Activated CD4-positive, CD25-positive, alpha-beta regulatory T cell treated with anti-CD3 and anti-CD28 coated beads, Interleukin-2, amount 50 U/mL, for 72 hours (primary cell): ENCODE measurements around the gene ARHGAP33.
"Not testable (repeated sequence)": the region's sequence is repeated elsewhere in the genome, so short reads cannot be mapped to it uniquely, and the experiment has no call there.

Experiments used
- DNase-seq: peaks from one replicate; pipeline ENCODE4 v3.0.0; 2021

The ARHGAP33 gene

DNA sequence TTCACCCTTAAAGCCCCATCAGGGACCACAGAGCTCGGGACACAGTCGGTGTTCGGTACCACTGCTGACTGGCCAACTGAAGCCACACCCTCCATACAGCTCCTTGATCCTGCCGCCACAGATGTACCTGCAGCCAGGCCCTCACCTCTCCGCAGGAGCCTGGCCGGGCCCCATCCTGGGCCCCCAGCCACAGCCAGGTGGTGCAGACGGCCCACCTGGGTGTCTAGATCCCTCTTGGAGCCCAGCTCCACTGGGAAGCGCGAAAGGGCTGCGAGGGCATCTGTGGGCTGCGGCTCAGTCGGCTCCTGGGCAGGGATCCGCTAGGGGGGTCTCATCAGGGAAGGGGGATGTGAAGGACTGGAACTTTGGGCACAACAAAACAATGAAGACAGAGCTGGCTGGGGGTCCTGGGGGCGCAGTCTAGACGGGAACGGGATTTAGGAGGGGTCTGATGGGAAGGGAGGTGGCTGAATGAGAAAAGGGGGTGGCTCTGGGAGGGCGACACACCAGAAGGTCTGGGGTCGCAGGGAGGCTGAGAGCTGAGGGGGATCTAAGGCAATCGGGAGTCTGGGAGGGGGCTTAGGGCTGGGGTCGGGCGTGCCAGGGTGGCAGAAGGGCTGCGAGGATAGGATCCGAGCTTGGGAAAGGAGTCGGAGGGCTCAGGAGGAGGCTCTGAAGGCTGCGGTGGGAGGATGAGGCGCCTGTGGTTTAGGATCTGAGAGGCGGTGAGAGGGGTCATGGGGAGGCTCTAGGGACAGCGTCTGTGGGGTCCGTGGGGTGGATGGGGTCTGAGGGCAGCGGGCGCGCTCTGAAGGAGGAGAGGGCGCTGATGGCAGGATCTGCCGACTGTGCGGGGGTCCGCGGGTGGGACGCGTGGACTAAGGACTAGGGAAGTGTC is 21.5 kb downstream of the ARHGAP33 start:
- no peak for DNase-seq

DNA sequence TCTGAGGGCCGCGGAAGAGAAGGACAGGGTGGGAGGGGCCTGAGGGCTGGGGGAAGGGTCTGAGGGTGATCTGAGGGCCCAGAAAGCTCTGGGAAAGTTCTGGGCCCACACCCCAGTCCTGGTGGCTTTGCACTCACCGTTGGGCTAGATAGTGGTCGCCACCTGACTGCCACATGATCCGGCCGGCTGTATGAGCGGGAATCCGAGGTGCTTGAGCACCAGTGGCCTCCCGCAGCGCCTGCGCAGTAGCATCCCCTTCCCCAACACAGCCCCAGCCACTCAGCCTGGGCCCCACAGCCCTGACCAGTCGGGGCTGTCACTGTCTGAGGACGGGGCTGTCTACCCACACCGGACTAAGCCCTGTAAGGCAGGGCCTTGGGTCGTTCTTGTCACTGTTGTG is 22.3 kb downstream of the ARHGAP33 start:
- no peak for DNase-seq

DNA sequence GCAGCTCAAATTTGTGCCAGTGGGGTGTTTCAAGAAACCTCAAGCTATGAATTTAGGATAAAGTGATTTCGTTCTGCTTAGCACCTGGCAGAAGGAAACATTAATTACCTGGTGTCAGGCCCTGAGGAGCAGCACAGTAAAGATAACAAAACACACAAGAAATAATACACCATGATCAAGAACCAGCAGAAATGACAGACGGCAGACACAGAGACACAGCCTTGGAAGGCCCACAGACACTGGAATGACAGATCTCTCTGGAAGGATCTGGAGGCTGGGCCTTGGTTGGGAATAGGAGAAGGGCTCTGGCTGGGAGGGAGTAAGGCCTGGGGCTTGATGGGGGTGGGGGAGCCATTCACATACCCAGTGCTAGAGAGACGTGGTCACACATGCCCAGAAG is 26.5 kb downstream of the ARHGAP33 start:
- DNase-seq, result no peak

DNA sequence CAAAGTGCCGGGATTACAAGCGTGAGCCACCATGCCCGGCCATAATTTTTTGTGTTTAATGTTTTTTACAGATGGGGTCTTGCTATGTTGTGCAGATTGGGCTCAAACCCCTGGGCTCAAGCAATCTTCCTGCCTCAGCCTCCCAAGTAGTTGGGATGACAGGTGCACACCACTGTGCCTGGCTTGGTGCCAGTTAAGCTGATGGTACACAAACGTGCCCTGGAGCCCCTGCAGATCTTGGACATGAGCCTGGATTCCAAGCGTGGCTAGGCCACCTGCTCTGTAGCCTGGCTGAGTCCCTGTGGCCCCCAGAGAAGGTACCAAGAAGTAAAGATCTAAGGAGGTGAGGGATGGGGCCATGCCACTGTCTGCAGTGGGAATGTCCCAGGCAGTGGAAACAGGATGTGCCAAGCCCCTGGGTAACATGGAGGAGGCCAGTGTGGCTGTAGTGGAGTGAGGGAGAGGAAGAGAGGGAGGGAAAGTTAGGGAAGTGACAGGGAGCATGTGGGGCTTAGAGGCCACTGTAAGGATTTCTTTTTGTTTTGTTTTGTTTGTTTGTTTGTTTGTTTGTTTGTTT is 30.2 kb downstream of the ARHGAP33 start:
- no peak for DNase-seq

DNA sequence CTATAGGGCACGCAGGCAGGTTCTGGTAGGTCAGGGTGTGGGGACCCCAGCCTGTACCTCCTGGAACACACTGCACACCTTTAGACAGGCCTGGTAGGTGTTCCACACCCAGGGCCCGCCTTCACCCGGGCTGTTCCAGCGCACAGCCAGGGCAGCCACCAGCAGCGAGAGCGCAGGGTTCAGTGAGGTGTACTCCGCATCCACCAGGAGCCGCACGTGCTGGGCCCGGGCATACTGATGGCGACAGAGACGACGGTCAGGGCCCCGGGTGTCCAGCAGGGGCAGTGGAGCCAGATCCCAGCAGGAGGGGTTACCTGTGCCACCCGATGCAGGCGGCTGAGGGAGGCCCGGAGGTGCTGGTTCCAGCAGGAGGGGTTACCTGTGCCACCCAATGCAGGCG is 31.2 kb downstream of the ARHGAP33 start:
- DNase-seq, result no peak

DNA sequence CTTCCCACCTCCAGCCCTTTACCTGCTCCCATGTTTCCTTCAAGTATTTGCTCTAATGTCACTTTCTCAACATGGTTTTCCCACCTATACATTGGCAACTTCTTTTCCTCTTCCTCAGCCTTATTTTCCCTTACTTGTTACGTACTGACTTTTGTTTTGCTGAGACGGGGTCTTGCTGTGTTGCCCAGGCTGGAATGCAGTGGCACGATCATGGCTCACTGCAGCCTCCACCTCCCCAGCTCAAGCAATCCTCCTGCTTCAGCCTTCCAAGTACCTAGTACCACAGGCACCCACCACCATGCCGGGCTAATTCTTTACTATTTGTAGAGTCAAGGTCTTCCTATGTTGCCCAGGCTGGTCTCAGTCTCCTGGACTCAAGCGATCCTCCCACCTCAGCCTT is 32.3 kb downstream of the ARHGAP33 start:
- no peak for DNase-seq

DNA sequence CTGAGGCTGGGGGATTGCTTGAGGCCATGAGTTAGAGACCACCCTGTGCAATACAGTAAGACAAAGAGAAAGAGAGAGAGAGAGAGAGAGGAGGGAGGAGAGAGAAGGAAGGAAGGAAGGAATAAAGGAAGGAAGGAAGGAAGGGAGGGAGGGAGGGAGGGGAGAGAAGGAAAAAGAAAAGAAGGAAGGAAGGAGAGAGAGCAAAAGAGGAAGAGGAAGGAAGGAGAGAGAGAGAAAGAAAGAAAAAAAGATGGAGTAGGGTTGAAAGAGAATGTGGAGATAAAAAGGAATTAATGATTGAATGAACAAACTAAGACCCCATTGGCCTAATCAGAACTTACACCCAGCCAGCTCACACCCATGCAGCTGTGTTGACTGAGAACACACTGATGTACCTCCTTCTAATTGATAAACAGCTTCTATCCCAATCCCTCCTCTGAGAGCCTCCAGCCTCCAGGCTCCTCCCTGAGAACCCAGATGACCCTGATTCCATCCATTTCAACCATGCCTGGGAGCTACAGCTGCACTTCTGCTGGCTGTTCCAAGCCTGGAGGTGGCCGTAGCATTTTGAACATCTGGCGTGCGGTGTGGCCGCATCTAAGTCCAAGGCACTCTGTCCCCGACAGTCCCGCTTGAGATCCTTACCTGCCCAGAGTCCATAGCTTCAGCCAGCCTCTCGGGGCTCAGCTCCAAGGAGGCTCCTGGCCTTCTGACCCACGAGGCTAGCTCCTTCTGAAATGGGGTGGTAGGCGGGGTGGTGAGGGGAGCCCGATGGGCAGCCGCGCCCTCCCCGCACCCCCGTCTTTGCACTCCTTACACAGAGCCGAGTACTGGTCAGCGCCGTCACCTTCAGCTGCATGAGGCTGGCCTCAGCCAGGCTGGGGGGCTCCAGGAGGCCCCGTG is 36.2 kb downstream of the ARHGAP33 start:
- DNase-seq, result no peak

DNA sequence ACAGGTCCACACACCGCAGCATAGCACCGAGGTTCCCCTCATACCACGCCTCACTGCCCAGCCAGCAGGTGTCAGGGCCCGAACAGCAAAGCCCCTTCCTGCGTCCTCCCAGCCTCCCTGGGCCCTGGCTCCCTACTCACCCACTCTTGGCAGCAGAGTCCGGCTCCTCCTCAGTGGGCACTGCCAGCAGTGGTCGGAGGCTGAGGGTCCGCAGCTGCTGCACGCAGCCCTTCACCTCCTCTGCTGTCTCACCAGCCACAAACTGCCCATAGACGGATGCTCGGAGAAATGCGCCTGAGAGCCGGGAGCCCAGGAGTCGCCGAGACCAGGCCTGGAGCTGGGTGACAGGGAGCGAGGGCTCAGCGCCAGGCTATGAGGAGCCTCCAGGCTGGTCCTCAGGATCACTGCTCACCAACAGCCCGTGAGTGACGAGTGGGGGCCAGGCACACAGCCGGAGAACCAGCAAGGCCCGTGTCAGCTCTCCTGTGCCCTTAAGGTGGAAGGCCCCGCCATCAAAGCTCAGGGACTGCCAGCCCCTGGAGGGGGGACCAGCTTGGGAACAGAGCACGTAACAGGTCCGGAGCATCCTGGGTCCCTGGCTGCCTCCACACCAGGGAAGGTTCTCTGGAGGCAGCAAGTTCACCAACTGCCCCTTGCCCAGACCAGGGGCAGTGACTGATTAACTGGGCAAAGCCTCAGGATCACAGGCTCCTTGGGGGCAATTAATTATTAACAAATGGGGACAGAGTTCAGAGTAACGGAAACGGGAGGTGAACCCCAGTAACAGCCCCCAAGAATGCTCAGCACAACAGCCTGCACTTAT is 37.1 kb downstream of the ARHGAP33 start, which contains the start of gene PRODH2:
TSS of gene PRODH2 (minus strand) at position 626 of the 823 bp plus-strand sequence. CDS start at position 586, 40 bp downstream.
- DNase-seq, result no peak

DNA sequence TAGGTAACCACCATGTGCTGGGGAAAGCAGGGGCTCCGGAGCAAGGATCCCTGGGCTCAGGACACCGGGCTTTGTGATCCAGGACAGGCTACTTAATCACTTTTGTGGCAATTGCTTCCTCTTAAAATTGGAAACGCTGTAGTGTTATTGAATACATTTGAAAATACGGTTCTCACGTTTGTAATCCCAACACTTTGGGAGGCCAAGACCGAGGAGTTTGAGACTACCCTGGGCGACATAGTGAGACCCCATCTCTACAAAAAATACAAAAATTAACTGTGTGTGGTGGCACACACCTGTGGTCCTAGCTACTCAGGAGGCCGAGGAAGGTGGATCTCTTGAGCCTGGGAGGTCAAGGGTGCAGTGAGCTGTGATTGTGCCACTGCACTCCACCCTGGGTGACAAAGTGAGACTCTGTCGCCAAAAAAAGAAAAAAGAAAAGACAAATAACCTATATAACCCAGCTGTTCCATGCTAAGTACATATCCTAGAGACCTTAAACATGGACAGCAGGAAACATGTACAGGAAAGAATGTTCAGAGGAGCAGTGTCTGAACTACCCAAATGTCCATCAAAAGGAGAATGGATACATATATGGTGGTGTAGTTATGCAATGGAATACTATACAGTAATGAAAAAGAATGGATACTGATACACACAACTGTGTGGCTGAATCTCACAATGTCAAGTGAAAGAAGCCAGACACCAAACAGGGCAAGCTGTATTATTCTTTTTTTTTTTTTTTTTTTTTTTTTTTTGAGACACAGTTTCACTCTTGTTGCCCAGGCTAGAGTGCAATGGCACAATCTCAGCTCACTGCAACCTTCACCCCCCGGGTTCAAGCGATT is 37.9 kb downstream of the ARHGAP33 start:
- DNase-seq, result no peak

DNA sequence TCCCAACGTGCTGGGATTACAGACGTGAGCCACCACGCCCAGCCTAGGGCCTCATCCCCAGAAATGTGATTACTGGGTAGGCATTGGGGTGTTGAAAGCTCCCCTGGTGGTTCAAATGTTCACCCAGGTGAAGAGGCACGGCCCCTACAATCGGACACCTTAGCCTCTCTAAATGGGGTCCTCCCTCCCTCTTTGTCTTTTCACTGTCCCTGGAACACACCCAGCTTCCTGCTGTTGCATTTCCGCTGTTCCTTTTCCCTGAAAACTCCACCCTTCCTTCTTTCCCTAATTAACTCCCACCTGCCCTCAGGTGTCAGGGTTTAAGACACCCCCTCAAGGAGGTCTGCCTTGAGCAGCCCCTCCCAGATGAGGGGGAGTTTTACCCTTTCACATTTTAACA is 40.9 kb downstream of the ARHGAP33 start:
- no peak for DNase-seq

DNA sequence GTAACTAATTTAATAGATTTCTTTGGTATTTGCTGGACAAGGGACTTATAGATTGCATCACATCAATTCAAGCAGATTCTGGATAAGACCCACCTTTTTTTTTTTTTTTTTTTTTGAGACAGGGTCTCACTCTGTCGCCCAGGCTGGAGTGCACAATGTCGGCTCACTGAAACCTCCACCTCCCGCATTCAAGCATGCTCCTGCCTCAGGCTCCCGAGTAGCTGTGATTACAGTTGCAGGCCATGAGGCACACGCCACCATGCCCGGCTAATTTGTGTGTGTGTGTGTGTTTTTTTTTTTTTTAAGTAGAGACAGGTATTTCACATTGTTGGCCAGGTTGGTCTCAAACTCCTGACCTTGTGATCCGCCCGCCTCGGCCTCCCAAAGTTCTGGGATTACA is 41.5 kb downstream of the ARHGAP33 start:
- no peak for DNase-seq

DNA sequence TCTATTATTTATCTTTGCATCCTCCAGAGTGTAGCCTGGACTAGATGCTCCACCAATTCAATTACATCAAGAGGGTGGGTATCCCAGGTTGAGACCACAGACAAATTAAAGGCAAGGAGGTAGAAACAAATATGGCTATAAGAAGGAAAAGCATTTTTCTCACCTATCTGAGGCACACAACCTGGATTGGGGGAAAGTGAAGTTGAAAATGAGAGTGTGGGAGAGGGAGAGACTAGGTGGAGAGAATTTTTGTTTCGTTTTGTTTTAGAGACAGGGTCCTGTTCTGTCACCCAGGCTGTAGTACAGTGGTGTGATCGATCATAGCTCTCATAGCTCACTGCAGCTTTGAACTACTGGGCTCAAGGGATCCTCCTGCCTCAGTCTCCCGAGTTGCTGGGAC is 43.1 kb downstream of the ARHGAP33 start:
- no peak for DNase-seq

DNA sequence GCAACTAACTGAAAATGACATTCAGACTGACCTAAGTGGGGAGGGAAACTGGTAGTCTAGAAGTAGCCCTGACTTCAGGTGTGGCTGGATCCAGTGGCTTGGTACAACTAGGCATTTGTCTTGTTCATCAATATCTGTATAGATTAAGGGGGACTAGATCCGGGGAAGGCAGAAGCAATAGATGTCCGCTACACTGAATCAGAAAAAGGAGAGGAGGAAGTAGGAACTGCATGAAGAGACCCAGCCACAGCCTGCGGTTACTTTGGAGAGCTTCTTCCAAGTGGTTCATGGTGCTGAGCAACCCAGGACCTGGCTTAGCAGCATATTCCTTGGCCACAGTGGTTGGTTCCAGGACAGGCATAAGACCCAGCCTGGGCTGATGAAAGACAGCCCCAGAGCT is 47.2 kb downstream of the ARHGAP33 start:
- DNase-seq, result no peak

DNA sequence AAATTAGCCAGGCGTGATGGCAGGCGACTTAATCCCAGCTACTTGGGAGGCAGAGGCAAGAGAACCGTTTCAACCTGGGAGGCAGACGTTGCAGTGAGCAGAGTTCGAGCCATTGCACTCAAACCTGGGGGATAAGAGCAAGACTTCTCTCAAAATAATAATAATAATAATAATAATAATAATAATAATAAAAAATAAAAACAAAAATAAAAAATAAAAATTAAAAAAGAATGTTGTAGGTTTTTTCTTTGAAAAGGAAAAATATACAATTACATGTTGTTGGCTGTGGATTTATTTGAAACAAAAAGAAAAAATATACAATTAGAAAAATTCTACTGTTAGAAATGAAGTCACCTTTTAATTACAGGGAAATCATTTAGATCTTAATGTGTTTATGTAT is 48.8 kb downstream of the ARHGAP33 start:
- no peak for DNase-seq

DNA sequence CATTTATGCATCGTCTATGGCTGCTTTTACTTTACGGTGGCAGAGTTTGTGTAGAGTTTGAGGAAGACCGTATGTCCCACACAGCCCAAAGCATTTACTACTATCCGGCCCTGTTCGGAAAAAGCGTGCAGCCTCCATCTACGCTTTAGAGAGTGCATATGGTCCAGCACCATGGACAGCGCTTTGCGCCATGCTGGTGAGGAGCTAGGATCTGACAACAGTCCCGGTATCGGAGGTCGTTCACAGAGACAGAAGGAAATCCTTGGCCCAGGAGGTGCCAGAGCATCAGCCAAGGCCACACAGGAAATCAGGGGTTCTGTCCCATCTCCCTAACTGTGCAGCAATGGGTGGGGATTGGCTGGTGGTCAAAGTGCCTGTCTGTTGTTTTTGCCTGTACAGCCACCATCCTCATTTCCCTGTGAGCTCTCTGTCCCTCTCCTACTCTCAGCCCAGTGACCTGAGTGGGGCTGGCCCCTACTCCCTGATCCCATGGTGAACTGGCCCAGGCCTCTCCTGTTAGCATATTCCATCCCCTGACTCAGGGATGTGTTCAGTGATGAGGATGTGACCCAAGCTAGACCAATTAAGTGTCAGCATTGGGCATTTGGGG is 53.4 kb downstream of the ARHGAP33 start:
- no peak for DNase-seq

DNA sequence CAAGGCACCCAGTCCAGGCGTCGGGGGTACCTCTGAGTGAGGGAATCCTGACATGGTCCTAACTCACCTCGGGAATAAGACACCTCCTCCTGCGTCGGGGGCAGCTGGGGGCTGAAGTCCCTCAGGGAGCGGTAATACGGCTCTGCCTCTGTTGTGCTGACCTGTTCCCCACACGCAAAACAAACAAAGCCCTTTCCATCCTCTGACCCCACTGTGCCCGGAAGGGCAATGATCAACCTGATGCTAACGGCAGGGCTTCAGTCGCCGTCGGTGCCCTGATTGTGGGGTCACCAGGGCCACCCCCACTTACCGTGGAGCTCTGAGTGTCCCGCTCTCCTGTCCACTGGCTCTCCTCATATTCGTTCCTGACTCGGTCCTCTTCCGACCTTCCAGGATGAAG is 55.6 kb downstream of the ARHGAP33 start:
- no peak for DNase-seq

DNA sequence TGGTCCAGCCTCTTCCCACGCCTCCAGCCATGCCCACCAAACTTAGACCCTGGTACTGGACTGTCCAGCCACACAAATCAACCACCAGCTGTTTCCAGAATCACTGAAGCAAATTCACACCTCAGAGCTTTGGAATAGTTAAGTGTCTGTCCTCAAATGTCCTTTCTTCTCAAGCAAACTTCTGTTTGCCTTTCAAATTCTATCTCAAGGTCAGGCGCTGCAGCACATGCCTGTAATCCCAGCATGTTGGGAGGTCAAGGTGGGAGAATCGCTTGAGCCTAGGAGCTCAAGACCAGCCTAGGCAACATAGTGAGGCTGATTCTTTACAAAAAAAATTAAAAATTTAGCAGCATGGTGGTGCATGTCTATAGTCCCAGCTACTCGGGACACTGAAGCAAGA is 56.7 kb downstream of the ARHGAP33 start:
- no peak for DNase-seq

DNA sequence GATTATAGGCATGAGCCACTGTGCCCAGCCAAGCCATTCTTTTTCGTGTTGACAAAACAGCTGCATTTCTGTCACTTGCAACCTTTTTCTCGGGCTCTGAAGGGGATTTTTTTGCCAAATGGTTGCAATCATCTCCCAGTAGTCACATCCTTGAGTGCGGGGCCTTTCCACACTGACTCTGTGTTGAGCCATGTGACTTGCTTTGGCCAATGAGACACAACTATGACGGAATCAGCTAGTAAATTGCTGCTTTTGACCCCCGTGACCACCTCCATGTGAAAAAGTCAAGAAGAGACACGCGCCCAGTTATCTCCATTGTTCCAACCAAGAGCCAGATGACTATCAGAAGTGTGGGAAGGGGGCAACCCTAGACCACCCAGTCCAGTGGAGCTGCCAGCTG is 58.6 kb downstream of the ARHGAP33 start:
- no peak for DNase-seq

DNA sequence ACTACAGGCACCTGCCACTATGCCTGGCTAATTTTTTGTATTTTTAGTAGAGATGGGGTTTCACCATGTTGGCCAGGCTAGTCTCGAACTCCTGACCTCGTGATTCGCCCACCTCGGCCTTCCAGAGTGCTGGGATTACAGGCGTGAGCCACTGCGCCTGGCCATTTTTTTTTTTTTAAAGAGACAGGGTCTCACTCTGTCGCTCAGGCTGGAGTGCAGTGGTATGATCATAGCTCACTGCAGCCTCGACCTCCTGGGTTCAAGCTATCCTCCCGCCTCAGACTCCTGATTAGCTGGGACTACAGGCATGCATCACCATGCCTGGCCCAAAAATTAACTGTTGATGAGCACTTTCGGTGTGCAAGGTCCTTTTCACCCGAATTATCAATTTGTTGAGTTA is 60.7 kb downstream of the ARHGAP33 start:
- not testable (repeated sequence) for DNase-seq
